DOHH2 (cell line): ENCODE data around the gene RSU1.

Source experiments
- H3F3A ChIP-seq: fragments of 200-600 bp; sonication (generic), shearing (Covaris generic); 2 replicates; pipeline ENCODE4 v1.6.0; 2016; ENCODE audit warnings: antibody characterized with exemption, mild to moderate bottlenecking; ENCODE audit not compliant: control insufficient read depth, insufficient read depth
- H3K27ac ChIP-seq: fragments of 200-600 bp; sonication (generic); 2 replicates; pipeline ENCODE4 v1.5.1; 2014; ENCODE audit warnings: low read depth, mild to moderate bottlenecking, low read length, moderate library complexity
- H3K27me3 ChIP-seq: fragments of 200-600 bp; sonication (generic); 2 replicates; pipeline ENCODE4 v1.6.1; 2014; ENCODE audit warnings: mild to moderate bottlenecking, low read length, mixed read lengths; ENCODE audit not compliant: control insufficient read depth
- H3K36me3 ChIP-seq: fragments of 200-600 bp; sonication (generic); 2 replicates; pipeline ENCODE4 v1.6.1; 2014; ENCODE audit warnings: mild to moderate bottlenecking, low read length, moderate library complexity, mixed read lengths; ENCODE audit not compliant: control insufficient read depth
- H3K4me1 ChIP-seq: fragments of 200-600 bp; sonication (generic); 2 replicates; pipeline ENCODE4 v1.6.1; 2014; ENCODE audit warnings: mild to moderate bottlenecking, low read length, mixed read lengths; ENCODE audit not compliant: control insufficient read depth
- H3K4me2 ChIP-seq: fragments of 200-600 bp; sonication (generic); 2 replicates; pipeline ENCODE4 v1.6.0; 2014; ENCODE audit warnings: mild to moderate bottlenecking, low read length, moderate library complexity
- H3K4me3 ChIP-seq: fragments of 200-600 bp; sonication (generic); 2 replicates; pipeline ENCODE4 v1.5.1; 2014; ENCODE audit warnings: mild to moderate bottlenecking, low read length, mixed read lengths
- H3K79me2 ChIP-seq: fragments of 200-600 bp; sonication (generic); 2 replicates; pipeline ENCODE4 v1.6.1; 2014; ENCODE audit warnings: mild to moderate bottlenecking, low read length, mixed read lengths; ENCODE audit not compliant: control insufficient read depth
- H3K9me2 ChIP-seq: fragments of 200-600 bp; sonication (generic); replicated peaks from 2 replicates; pipeline ENCODE4 v1.6.1; 2014; ENCODE audit warnings: mild to moderate bottlenecking, low read length, mixed read lengths; ENCODE audit not compliant: control insufficient read depth
- H3K9me3 ChIP-seq: fragments of 200-600 bp; sonication (generic); 2 replicates; pipeline ENCODE4 v1.6.1; 2014; ENCODE audit warnings: antibody characterized with exemption, low read length, mixed read lengths; ENCODE audit not compliant: control insufficient read depth, insufficient read depth
- H4K20me1 ChIP-seq: fragments of 200-600 bp; sonication (generic); 2 replicates; pipeline ENCODE4 v1.6.0; 2014; ENCODE audit warnings: low read depth, mild to moderate bottlenecking, antibody characterized with exemption, low read length, moderate library complexity; ENCODE audit not compliant: control insufficient read depth, insufficient read depth
- EZH2phosphoT487 ChIP-seq: fragments of 200-600 bp; sonication (generic); IDR thresholded peaks from 2 replicates; pipeline ENCODE4 v1.6.1; 2017; ENCODE audit warnings: borderline replicate concordance, mild to moderate bottlenecking, antibody characterized with exemption, low read length, moderate library complexity, mixed read lengths
- TF ChIP-seq, protein P1 (sequence below): fragments of 200-600 bp; sonication (generic); IDR thresholded peaks from one replicate; pipeline ENCODE4 v1.5.1; 2014; ENCODE audit warnings: antibody characterized with exemption, mild to moderate bottlenecking, low read depth, low read length; ENCODE audit not compliant: poor library complexity, severe bottlenecking

Gene RSU1

GRCh38 chr10:16812676-16813075 lies 4.5 kb downstream of the RSU1 start:
- Histone ChIP-seq H3K79me2 (peaks cover 71% of the 10 kb centered on the region), H3K9me3 (no peaks in the 10 kb centered on the region), H3F3A (no peaks in the 10 kb centered on the region), H3K27ac (no peak overlapping the region), H3K4me1 (peaks cover 10% of the 10 kb centered on the region), H3K27me3 (no peaks in the 10 kb centered on the region), H3K4me2 (no peak overlapping the region), H3K36me3 (no peaks in the 10 kb centered on the region), H3K9me2 (no peaks in the 10 kb centered on the region), H4K20me1 (no peaks in the 10 kb centered on the region), H3K4me3 (no peak overlapping the region)
- TF ChIP-seq EZH2phosphoT487 = no peak
- TF ChIP-seq, protein P1, sequence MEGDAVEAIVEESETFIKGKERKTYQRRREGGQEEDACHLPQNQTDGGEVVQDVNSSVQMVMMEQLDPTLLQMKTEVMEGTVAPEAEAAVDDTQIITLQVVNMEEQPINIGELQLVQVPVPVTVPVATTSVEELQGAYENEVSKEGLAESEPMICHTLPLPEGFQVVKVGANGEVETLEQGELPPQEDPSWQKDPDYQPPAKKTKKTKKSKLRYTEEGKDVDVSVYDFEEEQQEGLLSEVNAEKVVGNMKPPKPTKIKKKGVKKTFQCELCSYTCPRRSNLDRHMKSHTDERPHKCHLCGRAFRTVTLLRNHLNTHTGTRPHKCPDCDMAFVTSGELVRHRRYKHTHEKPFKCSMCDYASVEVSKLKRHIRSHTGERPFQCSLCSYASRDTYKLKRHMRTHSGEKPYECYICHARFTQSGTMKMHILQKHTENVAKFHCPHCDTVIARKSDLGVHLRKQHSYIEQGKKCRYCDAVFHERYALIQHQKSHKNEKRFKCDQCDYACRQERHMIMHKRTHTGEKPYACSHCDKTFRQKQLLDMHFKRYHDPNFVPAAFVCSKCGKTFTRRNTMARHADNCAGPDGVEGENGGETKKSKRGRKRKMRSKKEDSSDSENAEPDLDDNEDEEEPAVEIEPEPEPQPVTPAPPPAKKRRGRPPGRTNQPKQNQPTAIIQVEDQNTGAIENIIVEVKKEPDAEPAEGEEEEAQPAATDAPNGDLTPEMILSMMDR = no peak

GRCh38 chr10:16811765-16812164 lies 5.5 kb downstream of the RSU1 start:
- Histone ChIP-seq H3K4me1 (peaks cover 10% of the 10 kb centered on the region), H3K27ac (no peak overlapping the region), H3K9me2 (no peaks in the 10 kb centered on the region), H3K4me2 (no peak overlapping the region), H3F3A (no peaks in the 10 kb centered on the region), H3K9me3 (no peaks in the 10 kb centered on the region), H3K36me3 (no peaks in the 10 kb centered on the region), H3K4me3 (no peak overlapping the region), H3K79me2 (peaks cover 77% of the 10 kb centered on the region), H3K27me3 (no peaks in the 10 kb centered on the region), H4K20me1 (no peaks in the 10 kb centered on the region)
- TF ChIP-seq, protein P1 = no peak
- no peak for TF ChIP-seq EZH2phosphoT487

DNA sequence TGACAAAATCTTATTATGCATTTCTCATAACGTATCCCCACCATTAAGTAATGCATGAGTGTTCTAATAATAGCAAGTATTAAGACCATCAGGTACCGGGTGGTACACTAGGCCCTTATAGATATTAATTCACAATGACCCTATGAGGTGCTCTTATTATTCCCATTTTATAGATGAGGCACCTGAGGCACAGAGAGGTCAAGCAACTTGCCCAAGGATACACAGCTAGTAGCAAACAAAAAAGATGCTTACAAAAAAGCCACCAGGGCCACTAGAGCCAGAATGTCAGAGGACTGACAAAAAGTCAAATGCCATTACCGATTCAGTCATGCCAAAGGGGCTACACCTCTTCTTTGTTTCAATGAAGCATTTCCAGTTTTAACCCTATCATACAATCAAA lies 5.9 kb downstream of the RSU1 start:
- no peaks in the 10 kb centered on the region for H3K9me2 ChIP-seq
- H3K4me1 ChIP-seq = peaks cover 5% of the 10 kb centered on the region
- H3K27ac ChIP-seq = no peak overlapping the region
- no peaks in the 10 kb centered on the region for H3K27me3 ChIP-seq
- no peak overlapping the region for H3K4me2 ChIP-seq
- H3K79me2 ChIP-seq = peaks cover 76% of the 10 kb centered on the region
- H3K4me3 ChIP-seq = no peak overlapping the region
- H3K36me3 ChIP-seq = no peaks in the 10 kb centered on the region
- H3F3A ChIP-seq = no peaks in the 10 kb centered on the region
- TF ChIP-seq, protein P1 = no peak
- TF ChIP-seq EZH2phosphoT487 = no peak
- H3K9me3 ChIP-seq = no peaks in the 10 kb centered on the region
- H4K20me1 ChIP-seq = no peaks in the 10 kb centered on the region
